ENCODE data around the gene RASAL2.

RASAL2 gene

GRCh38 chr1:178472531-178472930, 378.6 kb downstream of the RASAL2 start:
- DNase-seq, result no peak

- DNase-seq, result no peak
These were observed 383.5 kb downstream of the RASAL2 start for GRCh38 chr1:178477373-178477772.

- DNase-seq, result no peak
These were observed 383.9 kb downstream of the RASAL2 start for GRCh38 chr1:178477841-178478240.

GRCh38 chr1:178483251-178483957, 389.5 kb downstream of the RASAL2 start:
- DNase-seq, result no peak

DNA sequence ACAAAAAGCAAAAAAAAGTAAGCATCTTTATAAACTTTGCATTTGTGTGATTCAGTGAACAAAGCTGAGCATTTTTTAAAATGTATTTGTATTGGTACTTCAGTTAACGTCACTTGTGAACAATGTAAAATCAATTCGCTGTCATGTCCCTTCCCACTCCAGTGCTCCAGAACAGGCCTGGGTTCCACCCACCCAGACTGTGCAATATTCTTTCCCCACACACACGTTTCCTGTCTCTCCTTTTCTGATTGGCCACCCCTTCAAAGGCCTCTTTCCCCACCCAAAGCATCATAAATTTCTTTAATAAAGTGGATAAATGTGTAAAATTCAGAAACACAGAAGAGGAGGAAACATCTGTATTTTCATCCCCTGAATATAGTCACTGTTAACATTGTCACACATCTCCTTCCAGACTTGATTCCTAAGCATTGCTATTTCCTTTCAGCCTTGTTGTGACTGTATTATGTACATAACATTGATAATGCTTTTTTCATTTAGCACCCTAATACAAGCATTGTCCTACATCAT, 390.9 kb downstream of the RASAL2 start:
- no peak for DNase-seq

DNA sequence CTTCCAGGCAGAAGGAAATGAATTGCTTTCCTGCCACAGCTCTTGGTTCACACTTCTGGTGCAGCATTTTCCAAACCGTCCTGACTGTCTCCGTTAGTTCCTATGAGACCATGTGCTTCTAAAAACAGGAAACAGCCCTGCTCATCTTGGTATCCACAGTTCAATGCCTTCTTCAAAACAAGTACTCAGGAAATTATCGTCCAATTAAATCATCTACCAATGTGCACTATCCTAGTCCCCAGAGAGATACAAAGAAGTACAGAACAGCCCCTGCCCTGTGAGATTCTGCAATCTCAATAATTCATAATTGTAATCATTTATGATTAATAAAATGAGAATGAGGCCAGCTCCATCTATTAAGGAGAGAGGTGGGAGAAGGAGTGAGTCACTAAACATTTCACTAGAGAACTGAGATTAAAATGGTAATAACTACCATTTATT, 391.7 kb downstream of the RASAL2 start:
- DNase-seq, result no peak

DNA sequence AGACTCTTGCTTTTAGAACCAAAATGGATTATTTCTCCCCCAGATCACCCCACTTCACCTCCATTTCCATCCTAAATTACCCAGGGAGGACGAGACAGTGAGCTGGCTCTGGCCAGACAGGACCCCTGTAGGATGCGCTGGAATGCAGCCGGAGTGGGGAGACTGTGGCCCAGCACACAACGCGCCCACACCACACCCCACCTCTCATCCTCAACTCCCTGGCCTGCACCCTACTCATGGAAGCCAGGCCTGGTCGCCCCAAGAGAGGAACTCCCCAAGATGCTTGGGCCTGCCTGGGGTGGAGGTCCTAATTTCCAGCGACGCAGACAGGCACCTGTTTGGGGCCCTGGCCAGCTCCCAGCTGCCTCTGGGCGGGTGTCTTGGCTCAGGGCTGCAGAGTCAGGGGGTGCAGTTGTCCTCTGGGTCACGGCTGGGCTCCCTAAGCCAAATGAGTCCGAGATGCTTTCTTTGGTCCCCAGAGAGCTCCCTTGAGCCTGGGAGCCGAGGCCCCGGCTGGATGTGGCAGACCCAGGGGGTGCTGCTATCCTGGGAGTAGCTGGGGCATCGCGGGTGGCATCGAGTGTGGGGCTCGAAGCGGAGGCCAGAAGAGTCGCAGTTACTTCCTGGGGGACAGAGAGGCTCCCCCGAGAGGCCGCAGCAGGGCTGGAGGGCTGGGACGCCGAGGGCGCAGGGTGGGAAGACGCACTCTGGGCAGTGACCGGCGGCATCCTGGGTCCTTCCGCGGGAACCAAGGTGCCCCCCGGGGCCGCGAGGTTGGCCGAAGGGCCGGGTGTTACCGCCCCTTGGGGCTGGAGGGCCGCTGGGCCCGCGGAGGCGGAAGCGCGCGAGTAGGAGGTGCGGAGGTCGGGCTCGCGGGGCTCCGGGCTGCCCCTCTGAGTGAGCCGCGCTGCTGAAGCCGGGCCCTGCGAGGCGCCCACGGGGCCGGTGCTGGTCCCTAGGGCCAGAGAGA, 392.5 kb downstream of the RASAL2 start:
- DNase-seq, result no peak

DNA sequence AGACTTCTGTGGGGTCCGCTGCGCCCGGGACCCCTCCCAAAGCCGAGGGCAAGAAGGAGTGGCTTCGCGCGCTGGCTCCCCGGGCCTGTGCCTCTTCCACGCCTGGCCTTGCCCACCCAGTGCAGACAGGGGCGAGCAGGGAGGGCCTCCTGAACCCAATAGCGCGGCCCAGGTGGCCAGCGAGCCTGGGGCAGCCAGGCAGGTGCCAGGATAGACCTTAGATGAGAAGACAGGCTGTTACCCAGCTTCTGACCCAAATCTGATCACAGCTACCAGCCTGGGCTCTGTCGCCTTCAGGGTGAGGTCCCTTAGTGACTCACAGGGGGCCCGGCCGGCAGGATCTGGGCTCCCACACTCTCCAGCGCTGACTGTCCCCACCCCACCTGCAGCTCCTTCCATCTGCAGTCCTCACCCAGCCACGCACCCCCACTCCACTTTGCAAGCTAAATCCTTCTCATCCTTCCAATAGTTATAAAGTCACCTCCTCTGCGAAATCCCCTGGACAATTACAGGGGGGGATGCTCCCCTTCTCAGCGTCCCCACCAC, 393.2 kb downstream of the RASAL2 start:
- DNase-seq, result no peak

GRCh38 chr1:178488393-178488792, 394.5 kb downstream of the RASAL2 start:
- no peak for DNase-seq

GRCh38 chr1:178489399-178489798, 395.5 kb downstream of the RASAL2 start:
- no peak for DNase-seq

DNA sequence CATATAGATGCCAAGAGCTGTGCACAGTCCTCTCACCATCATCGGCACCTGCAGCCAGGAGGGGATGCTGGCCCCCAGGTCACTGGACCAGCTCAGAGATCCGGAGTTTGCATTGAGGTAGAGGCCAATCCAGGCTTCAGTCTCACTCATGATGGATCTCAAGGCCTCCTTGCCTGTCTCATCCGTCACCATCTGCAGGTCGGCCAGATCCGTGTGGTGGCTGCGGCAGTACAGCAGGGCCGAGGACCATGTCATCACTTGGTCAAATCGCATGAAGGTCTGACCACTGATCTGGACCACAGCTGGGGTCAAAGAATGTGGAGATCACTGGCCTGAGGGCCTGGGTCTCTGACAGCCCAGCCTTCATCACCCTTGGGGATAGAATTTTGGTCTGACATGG, 396.2 kb downstream of the RASAL2 start:
- DNase-seq, result no peak

GRCh38 chr1:178490967-178491366, 397.1 kb downstream of the RASAL2 start:
- DNase-seq, result no peak

DNA sequence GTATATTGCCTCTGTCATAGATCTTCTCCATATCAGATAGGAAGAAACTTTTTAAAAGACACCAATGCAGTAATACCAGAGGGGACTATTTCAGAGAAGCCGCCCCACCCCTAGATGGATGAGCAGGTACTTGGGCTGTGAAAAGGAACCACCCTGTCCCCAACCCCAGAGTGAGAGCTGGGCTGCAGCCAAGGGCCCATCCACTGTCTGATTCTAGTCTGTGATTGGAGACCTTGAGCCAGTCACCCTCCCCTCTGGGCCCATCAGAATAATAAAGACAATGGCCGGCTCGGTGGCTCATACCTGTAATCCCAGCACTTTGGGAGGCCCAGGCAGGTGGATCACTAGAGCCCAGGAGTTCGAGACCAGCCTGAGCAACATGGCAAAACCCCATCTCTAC, 397.8 kb downstream of the RASAL2 start:
- no peak for DNase-seq

- no peak for DNase-seq
These were observed 398.4 kb downstream of the RASAL2 start for GRCh38 chr1:178492341-178492740.

- DNase-seq, result no peak
These were observed 399.4 kb downstream of the RASAL2 start for GRCh38 chr1:178493301-178493741.

- no peak for DNase-seq
These were observed 400.7 kb downstream of the RASAL2 start for GRCh38 chr1:178494569-178494971.

DNA sequence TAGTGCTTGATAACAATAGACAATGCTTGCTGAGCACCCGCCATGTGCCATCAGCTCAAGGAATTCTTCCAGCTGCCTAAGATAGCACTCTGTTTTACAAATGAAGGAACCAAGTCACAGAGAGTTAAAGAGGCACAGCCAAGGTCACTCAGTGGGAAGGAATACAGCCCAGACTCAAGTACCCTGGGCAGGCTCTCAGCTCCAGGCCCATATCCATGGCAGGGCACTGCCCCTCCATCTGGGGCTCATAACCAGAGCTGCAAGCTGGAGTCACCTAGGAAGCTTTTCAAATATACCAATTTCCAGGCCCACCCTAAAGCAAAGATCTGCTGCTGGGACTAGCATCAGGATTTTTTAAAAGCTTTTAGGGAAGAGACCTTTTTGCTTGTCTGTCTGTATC, 401.3 kb downstream of the RASAL2 start:
- no peak for DNase-seq

DNA sequence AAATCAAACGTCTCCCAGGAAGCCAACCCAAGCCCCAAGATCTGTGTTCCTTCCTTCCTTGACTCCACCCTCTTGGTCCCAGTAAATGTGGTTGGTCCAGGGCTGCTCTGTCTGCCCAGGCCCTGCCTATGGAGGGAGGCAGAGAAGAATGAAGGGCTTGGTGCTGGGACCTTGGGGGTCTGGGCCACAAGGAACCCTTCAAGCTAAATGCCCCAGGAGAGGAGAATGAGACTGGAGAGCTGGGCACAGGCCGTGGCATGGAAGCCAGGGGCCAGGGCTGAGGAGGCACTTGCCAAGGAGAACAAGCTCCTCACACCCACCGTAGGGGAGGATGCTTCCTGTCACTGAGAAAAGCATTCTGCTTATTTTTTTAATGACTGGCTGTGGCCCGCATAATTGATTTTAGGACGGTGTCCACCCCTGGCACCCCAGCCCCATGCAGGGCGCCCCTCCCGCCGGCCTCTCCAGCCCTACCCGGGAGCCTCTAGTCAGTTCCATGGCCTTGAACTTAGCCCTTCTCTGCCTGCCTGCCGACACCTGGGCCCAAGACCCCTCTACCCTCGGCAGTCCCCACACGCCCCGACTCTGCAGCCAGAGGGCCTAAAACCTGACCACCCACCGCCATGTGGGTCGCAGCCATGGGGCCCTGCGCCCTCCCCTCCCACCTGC, 402.0 kb downstream of the RASAL2 start:
- no peak for DNase-seq

DNA sequence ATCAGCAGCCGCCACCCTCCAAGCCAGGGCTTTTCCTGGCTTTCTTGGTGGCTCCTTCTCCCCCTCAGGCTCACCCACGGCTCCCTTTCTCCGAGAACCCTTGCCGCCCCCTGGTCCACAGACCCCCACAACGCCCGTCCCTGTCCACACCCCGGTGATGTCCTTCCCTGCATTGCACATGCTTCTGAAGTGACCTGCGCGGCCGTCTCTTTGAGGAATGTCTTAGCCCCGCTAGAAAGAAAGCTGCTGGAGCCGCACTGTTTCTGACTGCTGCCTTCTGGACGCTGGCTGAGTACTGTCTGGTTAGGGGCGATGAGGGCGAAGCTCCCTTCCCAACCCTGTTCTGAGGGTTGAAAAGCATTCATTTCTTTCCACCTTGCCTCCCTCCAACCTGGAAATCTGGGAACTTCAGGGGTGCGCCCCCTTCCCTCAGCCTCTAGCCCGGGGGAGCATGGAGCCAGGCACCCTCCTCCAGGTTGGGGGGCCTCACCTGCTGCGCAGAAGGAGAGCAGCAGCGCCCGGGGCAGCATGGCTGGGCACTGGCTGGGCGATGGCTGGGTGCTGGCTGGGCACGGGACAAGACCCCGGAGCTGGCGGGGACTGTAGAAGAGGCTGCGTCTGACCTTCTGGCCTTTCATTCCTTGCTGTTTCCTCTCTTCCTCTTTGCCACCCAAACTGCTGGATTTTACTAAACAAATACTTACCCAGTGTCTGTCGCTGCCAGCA, 402.7 kb downstream of the RASAL2 start, which contains the start of gene CLEC20A:
Gene CLEC20A (minus strand): TSS at position 555 of the 726 bp plus-strand sequence. CDS start 25 bp downstream, at position 530.
- no peak for DNase-seq

GRCh38 chr1:178497903-178498478, 404.1 kb downstream of the RASAL2 start:
- no peak for DNase-seq

DNA sequence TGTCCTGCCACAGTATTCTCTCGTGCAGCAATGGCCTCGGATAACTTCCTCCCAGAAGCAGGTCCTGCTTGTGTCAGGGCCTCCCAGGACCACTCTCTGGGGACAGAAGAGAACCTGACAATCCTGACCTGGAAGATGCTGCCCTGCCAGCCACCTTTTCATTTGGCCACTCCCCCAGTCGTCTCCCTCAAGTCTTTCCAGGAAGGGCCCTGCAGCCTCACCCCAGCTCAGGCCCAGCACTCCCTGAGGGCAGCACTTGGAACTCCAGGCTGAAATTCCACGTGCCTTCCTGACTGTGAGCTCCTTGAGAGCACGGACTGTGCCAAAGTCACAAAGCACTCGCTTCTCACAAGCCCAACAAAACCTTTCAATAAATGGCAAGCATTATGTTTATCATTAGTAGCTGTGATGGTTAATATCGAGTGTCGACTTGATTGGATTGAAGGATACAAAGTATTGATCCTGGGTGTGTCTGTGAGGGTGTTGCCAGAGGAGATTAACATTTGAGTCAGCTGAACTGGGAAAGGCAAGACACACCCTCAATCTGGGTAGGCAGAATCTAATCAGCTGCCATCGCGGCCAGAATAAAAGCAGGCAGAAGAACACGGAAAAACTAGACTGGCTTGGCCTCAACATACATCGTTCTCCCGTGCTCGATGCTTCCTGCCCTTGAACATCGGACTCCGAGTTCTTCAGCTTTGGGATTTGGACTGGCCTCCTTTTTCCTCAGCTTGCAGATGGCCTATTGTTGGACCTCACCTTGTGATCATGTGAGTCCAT, 405.2 kb downstream of the RASAL2 start:
- DNase-seq, result no peak

All from activated CD4-positive, alpha-beta T cell treated with anti-CD3 and anti-CD28 coated beads, Interleukin-2, amount 50 U/mL, for 16 hours (primary cell).